Type B pancreatic cell (in vitro differentiated cells): ENCODE results near the gene TMEM167A. TPM values are rescaled to one million over a fixed set of nuclear protein-coding genes. Genes with fewer than 3 reads are reported as not detected.

ENCODE experiments used
- DNase-seq: peaks from one replicate; pipeline ENCODE4 v3.0.0; 2021; ENCODE audit warnings: mixed read lengths; ENCODE audit not compliant: unreplicated experiment; ENCODE audit errors: extremely low spot score
- H3K27ac Mint-ChIP-seq: 2 replicates; pipeline ENCODE4 v1.8.0; 2021; ENCODE audit warnings: mild to moderate bottlenecking, mixed read lengths
- H3K27me3 Mint-ChIP-seq: 2 replicates; pipeline ENCODE4 v1.8.0; 2021; ENCODE audit warnings: mixed read lengths
- H3K36me3 Mint-ChIP-seq: 2 replicates; pipeline ENCODE4 v1.8.0; 2021; ENCODE audit warnings: mixed read lengths
- H3K4me1 Mint-ChIP-seq: one replicate; pipeline ENCODE4 v1.8.0; 2021; ENCODE audit warnings: mixed read lengths; ENCODE audit not compliant: unreplicated experiment
- H3K4me3 Mint-ChIP-seq: 2 replicates; pipeline ENCODE4 v1.8.0; 2021; ENCODE audit warnings: mild to moderate bottlenecking, mixed read lengths
- H3K9me3 Mint-ChIP-seq: 2 replicates; pipeline ENCODE4 v1.8.0; 2021; ENCODE audit warnings: mixed read lengths
- CTCF ChIP-seq: fragments of 200-600 bp; sonication (generic); conservative IDR thresholded peaks from 2 replicates; pipeline ENCODE4 v1.5.0; 2021; ENCODE audit warnings: antibody characterized with exemption, mild to moderate bottlenecking
- total RNA-seq: library from RNA; stranded (reverse); gene quantifications from 2 replicates; pipeline ENCODE4 v1.2.1, GENCODE V29; 2021; ENCODE audit warnings: low replicate concordance

TMEM167A gene
- total RNA-seq, 1 donor from 2014 or later = 107 TPM

- Mint-ChIP-seq H3K36me3 (peaks cover 51% of the 10 kb centered on the region), H3K27me3 (no peaks in the 10 kb centered on the region), H3K4me1 (peaks cover 5% of the 10 kb centered on the region), H3K4me3 (no peak overlapping the region), H3K9me3 (no peaks in the 10 kb centered on the region), H3K27ac (no peak overlapping the region)
- TF ChIP-seq CTCF = no peak
- no peak for DNase-seq
These were observed 18.5 kb downstream of the TMEM167A start for GRCh38 chr5:83058726-83059125.

GRCh38 chr5:83055166-83055565 lies 22.0 kb downstream of the TMEM167A start:
- no peak for TF ChIP-seq CTCF
- Mint-ChIP-seq H3K27me3 (no peaks in the 10 kb centered on the region), H3K4me1 (peaks cover 5% of the 10 kb centered on the region), H3K27ac (no peak overlapping the region), H3K9me3 (no peaks in the 10 kb centered on the region), H3K4me3 (no peak overlapping the region), H3K36me3 (peaks cover 62% of the 10 kb centered on the region)
- DNase-seq = no peak

GRCh38 chr5:83050723-83051340 lies 26.4 kb downstream of the TMEM167A start:
- Mint-ChIP-seq H3K4me3 (no peak overlapping the region), H3K27me3 (no peaks in the 10 kb centered on the region), H3K36me3 (peaks cover 35% of the 10 kb centered on the region), H3K4me1 (no peaks in the 10 kb centered on the region), H3K9me3 (no peaks in the 10 kb centered on the region), H3K27ac (no peak overlapping the region)
- no peak for DNase-seq
- TF ChIP-seq CTCF = no peak

GRCh38 chr5:83049370-83049885 lies 27.8 kb downstream of the TMEM167A start:
- Mint-ChIP-seq H3K27me3 (no peaks in the 10 kb centered on the region), H3K4me1 (no peaks in the 10 kb centered on the region), H3K4me3 (no peak overlapping the region), H3K27ac (no peak overlapping the region), H3K9me3 (no peaks in the 10 kb centered on the region), H3K36me3 (peaks cover 23% of the 10 kb centered on the region)
- DNase-seq = no peak
- TF ChIP-seq CTCF = no peak

- TF ChIP-seq CTCF = no peak
- H3K9me3 Mint-ChIP-seq = no peaks in the 10 kb centered on the region
- H3K4me1 Mint-ChIP-seq = no peaks in the 10 kb centered on the region
- H3K27me3 Mint-ChIP-seq = no peaks in the 10 kb centered on the region
- no peak overlapping the region for H3K4me3 Mint-ChIP-seq
- DNase-seq = no peak
- H3K36me3 Mint-ChIP-seq = peaks cover 17% of the 10 kb centered on the region
- no peak overlapping the region for H3K27ac Mint-ChIP-seq
These were observed 28.4 kb downstream of the TMEM167A start for GRCh38 chr5:83048811-83049210.
